ENCODE data around the gene FAF2. TPM values are rescaled to one million over a fixed set of nuclear protein-coding genes. Genes with fewer than 3 reads are reported as not detected.
"Not testable (repeated sequence)": the region's sequence is repeated elsewhere in the genome, so short reads cannot be mapped to it uniquely, and the experiment has no call there.

The FAF2 gene
- total RNA-seq, 3 donors from 2014 or later = 33.1 to 36.1 (median 33.4) TPM

DNA sequence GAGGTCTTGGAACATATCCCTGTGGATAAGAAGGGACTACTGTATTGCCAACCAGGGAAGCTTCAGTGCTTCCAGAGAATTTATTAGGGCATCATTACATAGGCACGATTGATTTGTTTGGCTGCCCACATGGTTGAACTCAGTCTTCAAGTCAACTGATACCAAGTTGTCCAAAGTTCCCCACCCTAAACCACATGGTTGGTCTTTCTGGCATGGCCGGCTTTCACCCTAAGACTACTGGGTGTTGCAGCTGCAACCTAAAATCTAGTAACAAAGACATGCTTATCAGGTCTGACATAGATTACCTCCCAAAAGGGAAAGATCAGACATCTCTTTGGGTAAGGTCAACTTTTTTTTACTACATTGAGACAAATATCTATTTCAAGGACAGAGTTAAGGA lies 37.0 kb downstream of the FAF2 start:
- Histone ChIP-seq H3K4me1 (ENCODE audit: low read depth) (no peaks in the 10 kb centered on the region), H3K4me3 (no peak overlapping the region), H3K9me3 (no peaks in the 10 kb centered on the region), H3K36me3 (ENCODE audit: low read depth) (no peaks in the 10 kb centered on the region)
- TF ChIP-seq, protein P1, sequence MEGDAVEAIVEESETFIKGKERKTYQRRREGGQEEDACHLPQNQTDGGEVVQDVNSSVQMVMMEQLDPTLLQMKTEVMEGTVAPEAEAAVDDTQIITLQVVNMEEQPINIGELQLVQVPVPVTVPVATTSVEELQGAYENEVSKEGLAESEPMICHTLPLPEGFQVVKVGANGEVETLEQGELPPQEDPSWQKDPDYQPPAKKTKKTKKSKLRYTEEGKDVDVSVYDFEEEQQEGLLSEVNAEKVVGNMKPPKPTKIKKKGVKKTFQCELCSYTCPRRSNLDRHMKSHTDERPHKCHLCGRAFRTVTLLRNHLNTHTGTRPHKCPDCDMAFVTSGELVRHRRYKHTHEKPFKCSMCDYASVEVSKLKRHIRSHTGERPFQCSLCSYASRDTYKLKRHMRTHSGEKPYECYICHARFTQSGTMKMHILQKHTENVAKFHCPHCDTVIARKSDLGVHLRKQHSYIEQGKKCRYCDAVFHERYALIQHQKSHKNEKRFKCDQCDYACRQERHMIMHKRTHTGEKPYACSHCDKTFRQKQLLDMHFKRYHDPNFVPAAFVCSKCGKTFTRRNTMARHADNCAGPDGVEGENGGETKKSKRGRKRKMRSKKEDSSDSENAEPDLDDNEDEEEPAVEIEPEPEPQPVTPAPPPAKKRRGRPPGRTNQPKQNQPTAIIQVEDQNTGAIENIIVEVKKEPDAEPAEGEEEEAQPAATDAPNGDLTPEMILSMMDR (IDR thresholded peaks at IDR 0.05) = no peak
- ATAC-seq (no peak), DNase-seq (no peak)
- intact Hi-C loops (cut with DNase I, micrococcal nuclease) = no loop called here

DNA sequence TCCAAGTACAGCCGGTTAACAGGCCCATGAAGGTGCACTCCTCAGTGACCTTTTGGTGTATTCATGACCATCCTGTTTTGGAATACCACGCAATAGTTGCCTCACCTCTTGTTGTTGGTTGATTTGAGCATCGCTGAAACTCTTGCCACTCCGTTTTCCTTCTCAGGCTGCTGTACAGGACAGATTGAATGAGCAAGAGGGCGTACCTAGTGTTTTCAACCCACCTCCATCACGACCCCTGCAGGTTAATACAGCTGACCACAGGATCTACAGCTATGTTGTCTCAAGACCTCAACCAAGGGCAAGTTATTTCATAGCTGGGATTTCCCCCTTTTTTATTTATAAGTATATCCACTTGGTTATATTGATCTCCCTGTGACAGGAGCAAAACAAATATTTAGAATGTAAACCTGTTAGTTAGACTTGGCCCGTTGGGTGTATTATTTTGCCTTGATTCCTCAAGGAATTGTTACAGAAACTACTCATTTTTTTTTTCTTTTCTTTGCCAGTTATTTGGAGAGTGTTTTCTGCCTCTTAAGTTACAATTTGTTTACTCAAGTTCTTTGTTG lies 38.1 kb downstream of the FAF2 start:
- H3K4me1 ChIP-seq (ENCODE audit: low read depth) = no peaks in the 10 kb centered on the region
- intact Hi-C loops (cut with DNase I, micrococcal nuclease) = no loop called here
- H3K36me3 ChIP-seq (ENCODE audit: low read depth) = no peaks in the 10 kb centered on the region
- no peaks in the 10 kb centered on the region for H3K9me3 ChIP-seq
- DNase-seq (no peak), ATAC-seq (no peak)
- H3K4me3 ChIP-seq = no peak overlapping the region
- TF ChIP-seq, protein P1 (IDR thresholded peaks at IDR 0.05) = no peak

DNA sequence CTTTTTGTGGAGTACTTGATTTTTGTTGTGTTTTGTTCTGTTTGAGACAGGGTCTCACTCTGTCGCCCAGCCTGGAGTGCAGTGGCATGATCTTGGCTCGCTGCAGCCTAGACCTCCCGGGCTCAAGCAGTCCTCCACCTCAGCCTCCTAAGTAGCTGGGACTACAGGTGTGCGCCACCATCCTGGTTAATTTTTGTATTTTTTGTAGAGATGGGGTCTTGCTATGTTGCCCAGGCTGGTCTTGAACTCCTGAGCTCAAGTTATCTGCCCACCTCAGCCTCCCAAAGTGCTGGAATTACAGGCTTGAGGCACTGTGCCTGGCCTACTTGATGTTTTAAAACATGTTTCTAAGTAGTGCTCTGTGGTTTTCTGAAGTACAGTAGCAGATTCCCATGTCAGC lies 39.0 kb downstream of the FAF2 start:
- H3K36me3 ChIP-seq (ENCODE audit: low read depth); H3K4me1 ChIP-seq (ENCODE audit: low read depth); H3K4me3 ChIP-seq; DNase-seq; intact Hi-C loops (cut with DNase I, micrococcal nuclease); H3K9me3 ChIP-seq; ATAC-seq: not testable (repeated sequence)

DNA sequence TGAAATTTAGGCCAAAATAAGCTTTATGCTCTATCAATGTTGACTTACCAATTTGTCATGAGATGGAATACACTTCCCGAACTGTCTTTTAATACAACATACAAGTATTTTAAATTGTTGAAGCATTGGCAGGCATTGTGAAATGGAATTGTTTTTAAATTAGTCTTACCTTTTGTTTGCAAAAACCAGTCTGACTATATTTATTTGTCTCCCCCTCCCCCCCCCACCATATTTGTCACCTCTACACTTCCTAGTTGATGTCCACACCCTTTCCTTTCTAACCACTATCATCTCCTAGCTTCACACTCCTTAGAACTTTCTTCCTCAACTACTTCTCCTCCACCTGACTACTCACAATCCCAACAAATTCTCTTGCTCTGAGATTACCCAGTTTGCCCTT lies 40.9 kb downstream of the FAF2 start:
- TF ChIP-seq, protein P1 (IDR thresholded peaks at IDR 0.05) = no peak
- no peak overlapping the region for H3K4me3 ChIP-seq
- no peaks in the 10 kb centered on the region for H3K9me3 ChIP-seq
- H3K4me1 ChIP-seq (ENCODE audit: low read depth) = no peaks in the 10 kb centered on the region
- ATAC-seq = no peak
- intact Hi-C loops (cut with DNase I, micrococcal nuclease) = no loop called here
- no peaks in the 10 kb centered on the region for H3K36me3 ChIP-seq (ENCODE audit: low read depth)
- no peak for DNase-seq

DNA sequence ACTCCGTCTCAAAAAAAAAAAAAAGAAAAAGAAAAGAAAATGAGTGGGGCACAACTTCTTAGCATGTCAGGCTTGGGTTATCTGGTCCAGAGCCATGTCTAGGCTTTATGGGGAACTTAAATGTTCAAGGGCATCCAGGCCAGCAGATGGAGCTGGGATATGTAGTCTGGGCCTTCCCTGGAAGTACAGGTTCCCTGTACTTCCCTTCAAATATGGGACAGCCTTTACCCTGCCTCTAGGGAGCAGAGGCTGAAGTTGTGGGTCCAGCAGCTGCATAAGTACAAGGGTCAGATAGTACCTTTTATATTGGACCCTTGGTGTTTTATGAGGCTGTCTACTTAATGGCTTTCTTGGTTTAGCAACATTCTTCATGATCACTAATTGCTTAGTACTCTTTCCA lies 42.1 kb downstream of the FAF2 start:
- Histone ChIP-seq H3K4me1 (ENCODE audit: low read depth) (no peaks in the 10 kb centered on the region), H3K36me3 (ENCODE audit: low read depth) (no peaks in the 10 kb centered on the region), H3K9me3 (no peaks in the 10 kb centered on the region), H3K4me3 (no peak overlapping the region)
- TF ChIP-seq, protein P1 (IDR thresholded peaks at IDR 0.05) = no peak
- DNase-seq = peak in 1 of 3 donors; percentile 17
- peak; percentile 56 for ATAC-seq
- intact Hi-C loops (cut with DNase I, micrococcal nuclease) = no loop called here

DNA sequence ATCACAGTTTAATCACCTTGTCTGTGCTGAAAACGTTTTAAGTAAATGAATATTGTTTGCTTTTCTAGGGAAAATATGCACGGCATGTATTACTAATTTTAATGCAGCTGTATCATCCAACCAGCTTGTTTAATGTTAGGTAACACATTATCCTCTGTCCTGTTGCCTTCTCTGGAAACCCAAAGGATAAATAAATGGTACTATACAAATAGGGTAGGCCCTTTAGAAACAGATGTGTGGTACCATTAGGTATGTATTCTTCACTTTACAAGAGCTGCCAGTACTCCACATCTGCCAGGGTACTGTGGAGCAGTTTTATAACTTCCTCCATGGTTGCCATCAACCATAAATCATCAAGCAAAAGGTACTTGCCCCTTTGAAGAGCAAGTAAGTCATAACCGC lies 42.9 kb downstream of the FAF2 start:
- no peak for DNase-seq
- Histone ChIP-seq H3K36me3 (ENCODE audit: low read depth) (peaks cover under 1% of the 10 kb centered on the region), H3K4me1 (ENCODE audit: low read depth) (no peaks in the 10 kb centered on the region), H3K4me3 (no peak overlapping the region), H3K9me3 (no peaks in the 10 kb centered on the region)
- intact Hi-C loops (cut with DNase I, micrococcal nuclease) = no loop called here
- peak; percentile 42 for ATAC-seq
- TF ChIP-seq, protein P1 (IDR thresholded peaks at IDR 0.05) = no peak
